Subcutaneous adipose tissue (tissue), 4 donors: ENCODE measurements around the gene BTBD3. TPM values are rescaled to one million over a fixed set of nuclear protein-coding genes. Genes with fewer than 3 reads are reported as not detected.

Source experiments
- total RNA-seq, 4 donors: library from RNA; depleted of rRNA; stranded (reverse); fragments of >200 nt; gene quantifications; one replicate each; pipeline ENCODE4 v1.1.0, GENCODE V29; 2016
- TF ChIP-seq, protein P1 (sequence below): fragments of 450-650 bp; IDR thresholded peaks from one replicate; pipeline ENCODE4 v1.5.1; 2016; ENCODE audit warnings: low read depth, mild to moderate bottlenecking, control low read depth, antibody characterized with exemption, moderate library complexity

The BTBD3 gene
- total RNA-seq, 4 donors from 2014 or later, result 11.5 to 18.1 (median 14.1) TPM

DNA sequence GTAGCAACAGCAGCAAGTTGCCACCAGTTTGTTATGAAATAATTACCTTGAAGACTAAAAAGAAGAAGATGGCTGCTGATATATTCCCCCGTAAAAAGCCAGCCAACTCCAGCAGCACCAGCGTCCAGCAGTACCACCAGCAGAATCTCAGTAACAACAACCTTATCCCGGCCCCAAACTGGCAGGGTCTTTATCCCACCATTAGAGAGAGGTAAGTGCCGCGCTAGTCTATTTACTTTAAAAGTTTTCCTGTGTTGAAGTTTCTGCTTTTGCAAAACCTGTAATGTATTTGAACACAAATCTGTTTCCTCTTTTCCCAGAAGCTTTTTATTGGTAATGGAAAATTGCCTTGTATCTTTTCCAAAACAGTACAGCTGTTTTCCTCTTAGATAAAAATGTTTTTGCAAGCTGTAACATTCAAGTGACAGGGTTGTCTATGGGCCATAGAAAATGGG, 725 bp downstream of the BTBD3 start:
- TF ChIP-seq, protein P1, sequence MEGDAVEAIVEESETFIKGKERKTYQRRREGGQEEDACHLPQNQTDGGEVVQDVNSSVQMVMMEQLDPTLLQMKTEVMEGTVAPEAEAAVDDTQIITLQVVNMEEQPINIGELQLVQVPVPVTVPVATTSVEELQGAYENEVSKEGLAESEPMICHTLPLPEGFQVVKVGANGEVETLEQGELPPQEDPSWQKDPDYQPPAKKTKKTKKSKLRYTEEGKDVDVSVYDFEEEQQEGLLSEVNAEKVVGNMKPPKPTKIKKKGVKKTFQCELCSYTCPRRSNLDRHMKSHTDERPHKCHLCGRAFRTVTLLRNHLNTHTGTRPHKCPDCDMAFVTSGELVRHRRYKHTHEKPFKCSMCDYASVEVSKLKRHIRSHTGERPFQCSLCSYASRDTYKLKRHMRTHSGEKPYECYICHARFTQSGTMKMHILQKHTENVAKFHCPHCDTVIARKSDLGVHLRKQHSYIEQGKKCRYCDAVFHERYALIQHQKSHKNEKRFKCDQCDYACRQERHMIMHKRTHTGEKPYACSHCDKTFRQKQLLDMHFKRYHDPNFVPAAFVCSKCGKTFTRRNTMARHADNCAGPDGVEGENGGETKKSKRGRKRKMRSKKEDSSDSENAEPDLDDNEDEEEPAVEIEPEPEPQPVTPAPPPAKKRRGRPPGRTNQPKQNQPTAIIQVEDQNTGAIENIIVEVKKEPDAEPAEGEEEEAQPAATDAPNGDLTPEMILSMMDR, result no peak

DNA sequence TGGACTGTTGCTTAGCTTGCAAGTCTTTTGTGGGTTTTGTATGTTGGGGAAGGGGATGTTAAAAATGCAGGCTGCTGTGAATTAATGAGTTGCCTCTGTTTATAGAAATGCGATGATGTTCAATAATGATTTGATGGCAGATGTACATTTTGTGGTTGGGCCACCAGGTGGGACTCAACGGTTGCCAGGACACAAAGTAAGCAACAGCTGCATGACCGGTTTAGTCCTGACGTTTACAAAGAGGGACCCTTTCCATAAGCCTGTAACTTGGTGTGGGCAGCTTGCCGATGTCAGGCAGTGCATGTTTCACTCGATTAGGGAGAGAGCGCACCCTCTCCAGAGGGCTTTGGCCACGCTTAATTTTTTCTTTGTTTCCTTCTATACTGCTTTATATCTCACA, 1.3 kb downstream of the BTBD3 start:
- TF ChIP-seq, protein P1, result no peak

DNA sequence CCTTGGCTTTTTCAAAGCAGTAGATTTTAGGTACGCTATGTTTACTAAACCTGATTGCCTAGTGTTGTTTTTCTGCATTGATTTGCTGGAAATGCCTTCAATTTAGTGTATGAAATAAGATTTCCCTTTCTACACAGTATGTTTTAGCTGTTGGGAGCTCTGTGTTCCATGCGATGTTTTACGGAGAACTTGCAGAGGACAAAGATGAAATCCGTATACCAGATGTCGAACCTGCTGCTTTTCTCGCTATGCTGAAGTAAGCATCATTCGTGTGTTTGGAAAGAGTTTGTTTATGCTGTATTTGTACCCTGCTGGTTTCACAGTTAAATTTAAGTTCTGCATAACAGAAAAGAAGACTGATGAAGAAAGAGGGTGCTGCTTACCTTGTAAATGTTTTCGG, 1.9 kb downstream of the BTBD3 start:
- TF ChIP-seq, protein P1, result no peak

DNA sequence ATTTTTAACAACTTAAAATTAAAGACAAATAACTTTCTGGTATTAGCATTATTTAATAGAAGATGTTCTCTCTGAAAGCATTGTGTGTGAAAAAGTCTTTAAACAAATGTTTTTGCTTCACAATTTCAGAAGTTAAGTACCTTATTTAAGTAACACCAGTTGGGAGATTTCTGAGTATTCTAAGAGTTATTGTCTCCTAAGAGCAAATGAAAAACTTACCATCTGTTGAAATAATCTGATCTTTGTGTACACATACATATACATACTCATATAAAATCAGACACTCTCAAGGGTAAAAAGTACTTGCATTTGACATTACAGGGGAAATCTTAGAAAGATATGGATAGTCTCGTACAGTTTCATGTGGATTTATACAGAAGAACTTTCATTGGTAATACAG, 2.4 kb downstream of the BTBD3 start:
- TF ChIP-seq, protein P1, result no peak

DNA sequence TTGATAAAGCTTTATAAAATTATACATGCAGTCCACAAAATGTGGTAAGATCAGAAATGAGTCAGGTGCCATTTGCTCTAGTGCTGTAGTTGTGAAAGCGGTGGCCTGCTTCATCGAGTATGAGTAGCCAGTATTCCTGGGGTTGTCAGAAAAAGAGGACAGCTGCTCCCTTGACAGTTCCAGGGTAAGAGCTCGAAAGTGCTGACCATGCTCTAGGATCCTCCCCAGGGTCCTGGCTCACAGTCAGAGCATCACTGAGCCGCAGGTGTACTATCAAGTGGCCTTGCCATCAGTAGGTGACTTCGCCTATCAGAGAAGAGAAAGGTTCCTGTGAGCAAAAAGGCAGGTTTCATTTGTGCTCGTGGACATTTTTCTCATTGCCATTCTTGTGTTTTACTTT, 3.6 kb downstream of the BTBD3 start:
- TF ChIP-seq, protein P1, result no peak

DNA sequence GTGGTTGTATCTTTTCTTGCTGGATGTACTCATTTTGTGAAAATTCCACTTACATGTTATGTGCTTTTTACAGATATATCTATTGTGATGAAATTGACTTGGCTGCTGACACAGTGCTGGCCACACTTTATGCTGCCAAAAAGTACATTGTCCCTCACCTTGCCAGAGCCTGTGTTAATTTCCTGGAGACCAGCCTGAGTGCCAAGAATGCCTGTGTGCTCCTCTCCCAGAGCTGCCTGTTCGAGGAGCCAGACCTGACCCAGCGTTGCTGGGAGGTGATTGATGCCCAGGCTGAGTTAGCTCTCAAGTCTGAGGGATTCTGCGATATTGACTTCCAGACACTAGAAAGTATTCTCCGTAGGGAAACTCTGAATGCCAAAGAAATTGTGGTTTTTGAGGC, 4.9 kb downstream of the BTBD3 start:
- TF ChIP-seq, protein P1, result no peak

DNA sequence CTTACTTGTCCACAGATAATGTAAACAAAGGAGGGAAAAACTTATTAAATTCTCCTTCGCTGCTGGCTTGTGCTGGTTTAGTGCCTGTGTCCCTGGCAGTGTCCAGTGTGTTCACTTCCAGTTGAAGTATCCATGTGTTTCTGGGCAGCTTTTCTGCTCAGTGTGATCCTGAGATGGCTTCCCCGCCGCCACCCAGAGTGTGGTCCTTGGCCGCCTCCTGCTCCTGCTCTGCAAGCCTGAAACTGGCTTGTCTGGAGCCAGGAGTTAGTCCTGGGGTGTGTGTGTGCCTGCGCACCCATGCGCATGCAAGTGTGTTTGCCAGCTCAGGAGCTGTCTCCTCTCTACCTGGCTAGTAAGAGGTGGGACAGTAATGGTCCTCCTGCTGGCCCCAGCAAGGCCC, 7.2 kb downstream of the BTBD3 start:
- TF ChIP-seq, protein P1, result no peak
